ENCODE data around the gene HSPA12A. TPM values are rescaled to one million over a fixed set of nuclear protein-coding genes. Genes with fewer than 3 reads are reported as not detected.

HSPA12A gene
- total and polyA plus RNA-seq, 2 of the 13 experiments (the other 11 are each of a cell fraction or from before 2014, with no cell fraction given), result 6.4 to 13.6 TPM

DNA sequence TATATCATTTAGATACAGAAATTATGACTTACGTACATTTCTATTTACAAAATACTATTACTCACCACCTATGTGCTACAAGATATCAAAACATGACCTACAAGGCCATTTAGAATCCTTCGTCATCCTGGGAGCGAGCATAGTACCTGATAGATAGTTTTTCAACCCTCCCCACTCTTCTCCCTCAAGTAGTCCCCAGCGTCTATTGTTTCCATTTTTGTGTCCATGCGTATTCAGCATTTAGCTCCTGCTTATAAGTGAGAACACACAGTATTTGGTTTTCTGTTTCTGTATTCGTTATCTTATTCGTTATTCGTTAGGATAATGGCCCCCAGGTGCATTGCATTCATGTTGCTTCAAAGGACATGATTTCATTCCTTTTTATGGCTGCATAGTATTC lies 93.5 kb downstream of the HSPA12A start (continued):
- TF ChIP-seq PTBP1 (IDR thresholded peaks at IDR 0.05; ENCODE audit: low read depth, low read length, poor library complexity, severe bottlenecking), result no peak
- TF ChIP-seq, protein P1, sequence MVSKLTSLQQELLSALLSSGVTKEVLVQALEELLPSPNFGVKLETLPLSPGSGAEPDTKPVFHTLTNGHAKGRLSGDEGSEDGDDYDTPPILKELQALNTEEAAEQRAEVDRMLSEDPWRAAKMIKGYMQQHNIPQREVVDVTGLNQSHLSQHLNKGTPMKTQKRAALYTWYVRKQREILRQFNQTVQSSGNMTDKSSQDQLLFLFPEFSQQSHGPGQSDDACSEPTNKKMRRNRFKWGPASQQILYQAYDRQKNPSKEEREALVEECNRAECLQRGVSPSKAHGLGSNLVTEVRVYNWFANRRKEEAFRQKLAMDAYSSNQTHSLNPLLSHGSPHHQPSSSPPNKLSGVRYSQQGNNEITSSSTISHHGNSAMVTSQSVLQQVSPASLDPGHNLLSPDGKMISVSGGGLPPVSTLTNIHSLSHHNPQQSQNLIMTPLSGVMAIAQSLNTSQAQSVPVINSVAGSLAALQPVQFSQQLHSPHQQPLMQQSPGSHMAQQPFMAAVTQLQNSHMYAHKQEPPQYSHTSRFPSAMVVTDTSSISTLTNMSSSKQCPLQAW (CRISPR knock-in tag; IDR thresholded peaks at IDR 0.05), result no peak
- TF ChIP-seq, protein P2, sequence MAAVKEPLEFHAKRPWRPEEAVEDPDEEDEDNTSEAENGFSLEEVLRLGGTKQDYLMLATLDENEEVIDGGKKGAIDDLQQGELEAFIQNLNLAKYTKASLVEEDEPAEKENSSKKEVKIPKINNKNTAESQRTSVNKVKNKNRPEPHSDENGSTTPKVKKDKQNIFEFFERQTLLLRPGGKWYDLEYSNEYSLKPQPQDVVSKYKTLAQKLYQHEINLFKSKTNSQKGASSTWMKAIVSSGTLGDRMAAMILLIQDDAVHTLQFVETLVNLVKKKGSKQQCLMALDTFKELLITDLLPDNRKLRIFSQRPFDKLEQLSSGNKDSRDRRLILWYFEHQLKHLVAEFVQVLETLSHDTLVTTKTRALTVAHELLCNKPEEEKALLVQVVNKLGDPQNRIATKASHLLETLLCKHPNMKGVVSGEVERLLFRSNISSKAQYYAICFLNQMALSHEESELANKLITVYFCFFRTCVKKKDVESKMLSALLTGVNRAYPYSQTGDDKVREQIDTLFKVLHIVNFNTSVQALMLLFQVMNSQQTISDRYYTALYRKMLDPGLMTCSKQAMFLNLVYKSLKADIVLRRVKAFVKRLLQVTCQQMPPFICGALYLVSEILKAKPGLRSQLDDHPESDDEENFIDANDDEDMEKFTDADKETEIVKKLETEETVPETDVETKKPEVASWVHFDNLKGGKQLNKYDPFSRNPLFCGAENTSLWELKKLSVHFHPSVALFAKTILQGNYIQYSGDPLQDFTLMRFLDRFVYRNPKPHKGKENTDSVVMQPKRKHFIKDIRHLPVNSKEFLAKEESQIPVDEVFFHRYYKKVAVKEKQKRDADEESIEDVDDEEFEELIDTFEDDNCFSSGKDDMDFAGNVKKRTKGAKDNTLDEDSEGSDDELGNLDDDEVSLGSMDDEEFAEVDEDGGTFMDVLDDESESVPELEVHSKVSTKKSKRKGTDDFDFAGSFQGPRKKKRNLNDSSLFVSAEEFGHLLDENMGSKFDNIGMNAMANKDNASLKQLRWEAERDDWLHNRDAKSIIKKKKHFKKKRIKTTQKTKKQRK (IDR thresholded peaks at IDR 0.05; ENCODE audit: low read length), result no peak
- no peak for TF ChIP-seq SOX13 (IDR thresholded peaks at IDR 0.05)
- no peak for TF ChIP-seq SOX13 (CRISPR knock-in tag; conservative IDR thresholded peaks at IDR 0.05 in 1 of 2, IDR thresholded peaks at IDR 0.05 in 1 of 2)
- no peak for TF ChIP-seq ZNF143 (CRISPR knock-in tag; IDR thresholded peaks at IDR 0.05)
- TF ChIP-seq, protein P3, sequence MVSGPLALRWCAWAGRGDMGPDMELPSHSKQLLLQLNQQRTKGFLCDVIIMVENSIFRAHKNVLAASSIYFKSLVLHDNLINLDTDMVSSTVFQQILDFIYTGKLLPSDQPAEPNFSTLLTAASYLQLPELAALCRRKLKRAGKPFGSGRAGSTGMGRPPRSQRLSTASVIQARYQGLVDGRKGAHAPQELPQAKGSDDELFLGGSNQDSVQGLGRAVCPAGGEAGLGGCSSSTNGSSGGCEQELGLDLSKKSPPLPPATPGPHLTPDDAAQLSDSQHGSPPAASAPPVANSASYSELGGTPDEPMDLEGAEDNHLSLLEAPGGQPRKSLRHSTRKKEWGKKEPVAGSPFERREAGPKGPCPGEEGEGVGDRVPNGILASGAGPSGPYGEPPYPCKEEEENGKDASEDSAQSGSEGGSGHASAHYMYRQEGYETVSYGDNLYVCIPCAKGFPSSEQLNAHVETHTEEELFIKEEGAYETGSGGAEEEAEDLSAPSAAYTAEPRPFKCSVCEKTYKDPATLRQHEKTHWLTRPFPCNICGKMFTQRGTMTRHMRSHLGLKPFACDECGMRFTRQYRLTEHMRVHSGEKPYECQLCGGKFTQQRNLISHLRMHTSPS (CRISPR knock-in tag; IDR thresholded peaks at IDR 0.05; ENCODE audit: low read depth), result no peak
- TF ChIP-seq KMT2B (CRISPR knock-in tag; IDR thresholded peaks at IDR 0.05), result no peak
- TF ChIP-seq TGIF2 (CRISPR knock-in tag; IDR thresholded peaks at IDR 0.05), result no peak
